Measurements from ENCODE around the gene CTNNA3. TPM values are rescaled to one million over a fixed set of nuclear protein-coding genes. Genes with fewer than 3 reads are reported as not detected.

The CTNNA3 gene
- polyA plus RNA-seq, 1 experiment = not detected

GRCh38 chr10:67100951-67101350 is 595.0 kb downstream of the CTNNA3 start:
- ChIA-PET POLR2A (no interaction called here), CTCF (no interaction called here)
- H3K36me3 ChIP-seq (ENCODE audit: control insufficient read depth, insufficient read depth, low read length) = no peaks in the 10 kb centered on the region

DNA sequence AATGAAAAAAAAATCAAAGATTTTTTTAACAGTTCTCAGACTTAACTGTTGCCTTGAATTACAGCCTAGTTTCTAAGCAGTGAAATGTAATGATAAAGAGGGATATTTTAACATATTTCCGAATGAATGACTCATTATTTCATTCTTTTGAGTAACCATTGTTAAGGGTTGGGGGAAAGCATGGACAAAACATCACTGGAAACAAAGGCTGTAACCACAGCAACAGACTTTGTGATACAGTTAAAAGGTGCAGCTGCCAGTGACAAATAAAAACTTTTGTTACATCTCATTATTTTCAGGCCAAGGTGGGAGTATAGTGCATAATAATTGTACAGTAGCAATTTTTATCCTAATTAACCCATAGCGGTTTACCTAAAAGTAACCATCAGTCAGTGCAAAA is 597.5 kb downstream of the CTNNA3 start:
- TF ChIP-seq, protein P1, sequence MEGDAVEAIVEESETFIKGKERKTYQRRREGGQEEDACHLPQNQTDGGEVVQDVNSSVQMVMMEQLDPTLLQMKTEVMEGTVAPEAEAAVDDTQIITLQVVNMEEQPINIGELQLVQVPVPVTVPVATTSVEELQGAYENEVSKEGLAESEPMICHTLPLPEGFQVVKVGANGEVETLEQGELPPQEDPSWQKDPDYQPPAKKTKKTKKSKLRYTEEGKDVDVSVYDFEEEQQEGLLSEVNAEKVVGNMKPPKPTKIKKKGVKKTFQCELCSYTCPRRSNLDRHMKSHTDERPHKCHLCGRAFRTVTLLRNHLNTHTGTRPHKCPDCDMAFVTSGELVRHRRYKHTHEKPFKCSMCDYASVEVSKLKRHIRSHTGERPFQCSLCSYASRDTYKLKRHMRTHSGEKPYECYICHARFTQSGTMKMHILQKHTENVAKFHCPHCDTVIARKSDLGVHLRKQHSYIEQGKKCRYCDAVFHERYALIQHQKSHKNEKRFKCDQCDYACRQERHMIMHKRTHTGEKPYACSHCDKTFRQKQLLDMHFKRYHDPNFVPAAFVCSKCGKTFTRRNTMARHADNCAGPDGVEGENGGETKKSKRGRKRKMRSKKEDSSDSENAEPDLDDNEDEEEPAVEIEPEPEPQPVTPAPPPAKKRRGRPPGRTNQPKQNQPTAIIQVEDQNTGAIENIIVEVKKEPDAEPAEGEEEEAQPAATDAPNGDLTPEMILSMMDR (IDR thresholded peaks at IDR 0.05; ENCODE audit: insufficient read depth, low read depth, low read length) = no peak
- Histone ChIP-seq H3K36me3 (ENCODE audit: control insufficient read depth, insufficient read depth, low read length) (no peaks in the 10 kb centered on the region), H3K27me3 (ENCODE audit: control insufficient read depth, insufficient read depth, low read length) (no peaks in the 10 kb centered on the region), H3K4me3 (ENCODE audit: low read depth, low read length) (no peak overlapping the region)
- POLR2A ChIA-PET = no interaction called here
- CTCF ChIA-PET = no interaction called here
- no peak for DNase-seq (ENCODE audit: low read depth)

More at GRCh38 chr10:67100951-67101350, 595.0 kb downstream of the CTNNA3 start:
- DNase-seq (ENCODE audit: low read depth) = no peak
- TF ChIP-seq, protein P1 (IDR thresholded peaks at IDR 0.05; ENCODE audit: insufficient read depth, low read depth, low read length) = no peak
- Histone ChIP-seq H3K27me3 (ENCODE audit: control insufficient read depth, insufficient read depth, low read length) (no peaks in the 10 kb centered on the region), H3K4me3 (ENCODE audit: low read depth, low read length) (no peak overlapping the region)

- DNase-seq (ENCODE audit: low read depth) = no peak
- Histone ChIP-seq H3K36me3 (ENCODE audit: control insufficient read depth, insufficient read depth, low read length) (no peaks in the 10 kb centered on the region), H3K27me3 (ENCODE audit: control insufficient read depth, insufficient read depth, low read length) (no peaks in the 10 kb centered on the region), H3K4me3 (ENCODE audit: low read depth, low read length) (no peak overlapping the region)
- TF ChIP-seq, protein P1 (IDR thresholded peaks at IDR 0.05; ENCODE audit: insufficient read depth, low read depth, low read length) = no peak
- ChIA-PET CTCF (no interaction called here), POLR2A (no interaction called here)
Observed at GRCh38 chr10:67095531-67095930, 600.5 kb downstream of the CTNNA3 start.

GRCh38 chr10:67088036-67088435 is 608.0 kb downstream of the CTNNA3 start:
- POLR2A ChIA-PET = no interaction called here

DNA sequence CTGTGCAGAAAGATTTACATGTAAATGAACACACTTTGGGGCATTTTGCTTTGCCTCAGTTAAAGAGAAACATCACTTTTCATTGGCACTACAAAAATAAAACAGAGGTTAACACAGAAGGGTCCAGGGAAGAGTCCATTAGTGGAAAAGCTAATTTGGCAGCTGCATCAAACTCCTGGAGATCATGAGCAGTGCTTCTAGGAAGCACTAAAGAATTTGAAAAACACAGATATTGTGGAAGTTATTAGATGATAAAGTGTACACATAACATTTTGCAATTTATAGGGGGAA is 608.9 kb downstream of the CTNNA3 start:
- TF ChIP-seq, protein P1 (IDR thresholded peaks at IDR 0.05; ENCODE audit: insufficient read depth, low read depth, low read length) = no peak
- Histone ChIP-seq H3K4me3 (ENCODE audit: low read depth, low read length) (no peak overlapping the region), H3K36me3 (ENCODE audit: control insufficient read depth, insufficient read depth, low read length) (no peaks in the 10 kb centered on the region), H3K27me3 (ENCODE audit: control insufficient read depth, insufficient read depth, low read length) (no peaks in the 10 kb centered on the region)
- POLR2A ChIA-PET = no interaction called here
- CTCF ChIA-PET = no interaction called here
- no peak for DNase-seq (ENCODE audit: low read depth)

More at GRCh38 chr10:67088036-67088435, 608.0 kb downstream of the CTNNA3 start:
- no peak for DNase-seq (ENCODE audit: low read depth)
- H3K4me3 ChIP-seq (ENCODE audit: low read depth, low read length) = no peak overlapping the region
- H3K36me3 ChIP-seq (ENCODE audit: control insufficient read depth, insufficient read depth, low read length) = no peaks in the 10 kb centered on the region
- TF ChIP-seq, protein P1 (IDR thresholded peaks at IDR 0.05; ENCODE audit: insufficient read depth, low read depth, low read length) = no peak
- H3K27me3 ChIP-seq (ENCODE audit: control insufficient read depth, insufficient read depth, low read length) = no peaks in the 10 kb centered on the region
- CTCF ChIA-PET = no interaction called here

Data from BJ (cell line).